Transverse colon (tissue), 4 donors: ENCODE data around the gene DESI2. TPM values are rescaled to one million over a fixed set of nuclear protein-coding genes. Genes with fewer than 3 reads are reported as not detected.
"Not testable (repeated sequence)": the region's sequence is repeated elsewhere in the genome, so short reads cannot be mapped to it uniquely, and the experiment has no call there.

Experiments
- DNase-seq: peaks from one replicate; pipeline ENCODE4 v3.0.0-alpha.2; 2019
- H3K27ac ChIP-seq, 4 donors: fragments of 200-600 bp; sonication (generic); 2 replicates each; pipeline ENCODE4 v1.5.1; 2016 to 2018; ENCODE audit warnings: inconsistent platforms in 4 of 4
- H3K27me3 ChIP-seq: fragments of 200-600 bp; sonication (generic); 2 replicates; pipeline ENCODE4 v1.5.1; 2017; ENCODE audit warnings: inconsistent platforms
- H3K36me3 ChIP-seq, 4 donors: fragments of 200-600 bp; sonication (generic); 2 replicates each; pipeline ENCODE4 v1.5.1; 2017 to 2019; ENCODE audit warnings: inconsistent platforms in 4 of 4
- H3K4me1 ChIP-seq, 4 donors: fragments of 200-600 bp; sonication (generic); 2 replicates each; pipeline ENCODE4 v1.5.1; 2017 to 2020; ENCODE audit warnings: inconsistent platforms in 4 of 4
- H3K4me3 ChIP-seq, 4 donors: fragments of 200-600 bp; sonication (generic); 1 replicate in 1 of 4; 2 replicates in 3 of 4; pipeline versions ENCODE4 v1.5.1 to v1.6.1; 2017 to 2019; ENCODE audit warnings: inconsistent platforms in 4 of 4
- H3K9me3 ChIP-seq, 2 donors: fragments of 200-600 bp; sonication (generic); 2 replicates each; pipeline ENCODE4 v1.5.1; 2017 to 2019; ENCODE audit warnings: inconsistent platforms in 2 of 2
- CTCF ChIP-seq, 5 experiments: fragments of 200-600 bp in 3 of 5; fragments of 450-650 bp in 2 of 5; sonication (generic) in 3 of 5; IDR thresholded peaks; 1 replicate in 2 of 5; 2 replicates in 3 of 5; pipeline ENCODE4 v1.5.1; 2016 to 2017; ENCODE audit warnings: antibody characterized with exemption in 5 of 5, inconsistent platforms in 3 of 5, mild to moderate bottlenecking in 2 of 5, moderate library complexity in 1 of 5
- EP300 ChIP-seq: sonication (generic); formaldehyde crosslinking; IDR thresholded peaks from one replicate; pipeline ENCODE4 v1.6.1; 2017; ENCODE audit warnings: antibody characterized with exemption, low read depth
- POLR2A ChIP-seq: fragments of 450-650 bp; IDR thresholded peaks from one replicate; pipeline ENCODE4 v1.6.1; 2016; ENCODE audit warnings: antibody characterized with exemption, mild to moderate bottlenecking, moderate library complexity
- POLR2AphosphoS5 ChIP-seq, 3 donors: sonication (generic); formaldehyde crosslinking; IDR thresholded peaks; one replicate each; pipeline ENCODE4 v1.6.1; 2016; ENCODE audit warnings: antibody characterized with exemption in 3 of 3
- WGBS, 2 donors: methylation state at CpG; one replicate each; pipeline ENCODE4 v1.1.5; 2018; ENCODE audit warnings: low coverage in 1 of 2; 5-methylcytosine and 5-hydroxymethylcytosine counted together
- in situ Hi-C, 4 donors: fragments of 200-750 bp; cut with MboI; loops; one replicate each; pipeline versions ENCODE4 v1.15.0 to v1.15.1; 2017; ENCODE audit warnings: low sequenced_read_pairs in 3 of 4, low pct_ligation_motif_present in 1 of 4, low pct_unique_long_range_greater_than_20kb in 1 of 4
- intact Hi-C: fragments of 100-400 bp; cut with DNase I; formaldehyde crosslinking; loops from one replicate; pipeline ENCODE4 v1.15.1; 2023; ENCODE audit warnings: low total_unique reads
- total RNA-seq, 4 donors: library from RNA; depleted of rRNA; stranded (reverse); fragments of >200 nt; gene quantifications; one replicate each; pipeline ENCODE4 v1.1.0, GENCODE V29; 2016

Gene DESI2
- total RNA-seq, 4 donors from 2014 or later: 18.3 to 41.6 (median 30.6) TPM

- in situ Hi-C loops: no loop called here
- 54 to 69% methylated on average over 4 of the region's 4 CpGs for WGBS, 2 donors
- peaks cover 0 to 24% (median 8%) of the 10 kb centered on the region in 4 donors for H3K4me1 ChIP-seq
- TF ChIP-seq POLR2A (no peak), CTCF (IDR thresholded peaks at IDR 0.05) (no peak), POLR2AphosphoS5 (IDR thresholded peaks at IDR 0.05) (no peak), EP300 (no peak)
- no peak for DNase-seq
- H3K27me3 ChIP-seq: no peaks in the 10 kb centered on the region
- H3K9me3 ChIP-seq: no peaks in the 10 kb centered on the region
- H3K27ac ChIP-seq: no peak overlapping the region
- intact Hi-C loops: no loop called here
- no peaks in the 10 kb centered on the region for H3K36me3 ChIP-seq
- H3K4me3 ChIP-seq: no peak overlapping the region
These were observed 12.9 kb downstream of the DESI2 start for GRCh38 chr1:244665771-244666217.

- peaks cover 0 to 24% (median 8%) of the 10 kb centered on the region in 4 donors for H3K4me1 ChIP-seq
- H3K27ac ChIP-seq, DNase-seq, H3K9me3 ChIP-seq, H3K4me3 ChIP-seq, intact Hi-C loops, in situ Hi-C loops, H3K27me3 ChIP-seq, H3K36me3 ChIP-seq: not testable (repeated sequence)
- WGBS, 2 donors: 79 to 92% methylated on average over 6 of the region's 6 CpGs
These were observed 13.9 kb downstream of the DESI2 start for GRCh38 chr1:244666672-244667418.

- Histone ChIP-seq H3K36me3 (no peaks in the 10 kb centered on the region), H3K4me3 (no peak overlapping the region), H3K9me3 (no peaks in the 10 kb centered on the region), H3K27ac (no peak overlapping the region), H3K27me3 (no peaks in the 10 kb centered on the region), H3K4me1 (peaks cover 0 to 21% (median 4%) of the 10 kb centered on the region in 4 donors)
- no peak for TF ChIP-seq CTCF (IDR thresholded peaks at IDR 0.05)
- 67 to 99% methylated on average over 1 to 2 of the region's 2 CpGs for WGBS, 2 donors
- intact Hi-C loops: no loop called here
- DNase-seq: no peak
- in situ Hi-C loops: no loop called here
These were observed 14.9 kb downstream of the DESI2 start for GRCh38 chr1:244667797-244668196.

GRCh38 chr1:244672946-244673682, 20.2 kb downstream of the DESI2 start:
- no peak for DNase-seq
- Histone ChIP-seq H3K9me3 (no peaks in the 10 kb centered on the region), H3K4me3 (no peak overlapping the region), H3K36me3 (peaks cover 0 to 4% (median 0%) of the 10 kb centered on the region in 4 donors), H3K4me1 (peaks cover 0 to 11% (median 2%) of the 10 kb centered on the region in 4 donors), H3K27ac (peak overlapping the region; percentile 17 to 66 (median 58)), H3K27me3 (no peaks in the 10 kb centered on the region)
- WGBS, 2 donors: 47 to 48% methylated on average over 3 to 4 of the region's 4 CpGs
- in situ Hi-C loops (no loop called here), intact Hi-C loops (no loop called here)
- TF ChIP-seq POLR2AphosphoS5 (IDR thresholded peaks at IDR 0.05) (no peak), POLR2A (no peak), CTCF (IDR thresholded peaks at IDR 0.05) (no peak), EP300 (no peak)
